HepG2 (cell line): ENCODE results near the gene CEP78. TPM values are rescaled to one million over a fixed set of nuclear protein-coding genes. Genes with fewer than 3 reads are reported as not detected.

Experiments
- DNMT1 ChIP-seq: sonication (generic); formaldehyde crosslinking; IDR thresholded peaks from 2 replicates; pipeline ENCODE4 v1.5.1; 2020; ENCODE audit warnings: mild to moderate bottlenecking, missing genetic modification reagents
- KDM1A ChIP-seq: IDR thresholded peaks from 2 replicates; pipeline ENCODE4 v1.6.1; 2016; ENCODE audit warnings: missing compliant biosample characterization
- MYC ChIP-seq: sonication (generic); formaldehyde crosslinking; IDR thresholded peaks from 2 replicates; pipeline ENCODE4 v1.9.0; 2021; ENCODE audit warnings: missing genetic modification reagents, borderline replicate concordance
- PAF1 ChIP-seq: IDR thresholded peaks from 2 replicates; pipeline ENCODE4 v1.6.1; 2016; ENCODE audit warnings: missing genetic modification reagents, missing compliant biosample characterization
- RXRA ChIP-seq: sonication (generic); formaldehyde crosslinking; IDR thresholded peaks from 2 replicates; pipeline ENCODE4 v1.5.1; 2020; ENCODE audit warnings: missing genetic modification reagents
- ZBTB40 ChIP-seq, 2 experiments: fragments of 450-650 bp in 1 of 2; sonication (generic) in 1 of 2; formaldehyde crosslinking in 1 of 2; IDR thresholded peaks; 2 replicates each; pipeline versions ENCODE4 v1.6.1 to v1.8.0; 2016 to 2022; ENCODE audit warnings: antibody characterized with exemption in 1 of 2, mild to moderate bottlenecking in 1 of 2, missing genetic modification reagents in 1 of 2
- ZNF839 ChIP-seq: sonication (generic); formaldehyde crosslinking; IDR thresholded peaks from 2 replicates; pipeline ENCODE4 v1.4.0; 2020; ENCODE audit warnings: missing genetic modification reagents, mild to moderate bottlenecking, borderline replicate concordance
- polyA plus RNA-seq, 8 experiments: library from polyadenylated mRNA; depleted of rRNA in 3 of 8; stranded (reverse) in 7 of 8; unstranded in 1 of 8; fragments of >200 nt; fragmentation: Illumina TruSeq in 4 of 8; extraction: Trizol in 4 of 8; gene quantifications; 2 replicates each; pipeline versions ENCODE4 v1.2.1 to v1.2.3, GENCODE V29; 2011 to 2016; ENCODE audit warnings: low read depth in 4 of 8, missing spikeins in 1 of 8, mixed read lengths in 1 of 8; ENCODE audit not compliant: insufficient read depth in 1 of 8
- total RNA-seq, 5 experiments: library from RNA; depleted of rRNA; stranded (reverse); fragments of >200 nt; fragmentation: Illumina TruSeq; extraction: Trizol; gene quantifications; 2 replicates each; pipeline ENCODE4 v1.2.3, GENCODE V29; 2016; ENCODE audit warnings: low read depth in 1 of 5

The CEP78 gene
- total and polyA plus RNA-seq, 2 of the 13 experiments (the other 11 are each of a cell fraction or from before 2014, with no cell fraction given), result 5.1 to 30.8 TPM

- TF ChIP-seq ZBTB40 (IDR thresholded peaks at IDR 0.05) (no peak), ZBTB40 (CRISPR knock-in tag; IDR thresholded peaks at IDR 0.05) (no peak), ZNF839 (CRISPR knock-in tag) (no peak), KDM1A (CRISPR knock-in tag) (no peak), DNMT1 (CRISPR knock-in tag) (no peak), MYC (no peak), PAF1 (peak; percentile 76; the same call in 1 of the 2 replicates), RXRA (no peak)
Observed at GRCh38 chr9:78320875-78321496, 85.1 kb downstream of the CEP78 start (continued).
